ENCODE data around the gene SH3GL1.

Gene SH3GL1

DNA sequence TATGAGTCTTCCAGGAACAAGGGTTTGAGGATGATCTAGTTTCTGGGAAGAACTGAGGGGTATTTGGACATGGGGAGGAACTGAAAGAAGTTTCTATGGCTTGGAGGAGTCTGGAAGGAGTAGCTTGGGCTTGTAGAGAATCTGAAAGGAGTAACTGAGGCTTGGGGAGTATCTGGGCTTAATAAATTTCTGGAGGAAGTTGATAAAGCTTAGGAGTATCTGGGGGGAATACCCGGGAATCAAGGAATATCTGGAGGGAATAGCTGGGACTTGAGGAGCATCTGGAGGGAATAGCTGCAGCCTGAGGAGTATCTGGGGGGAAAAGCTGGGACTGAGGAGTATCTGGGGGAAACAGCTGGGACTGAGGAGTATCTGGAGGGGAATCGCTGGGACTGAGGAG is 79.9 kb downstream of the SH3GL1 start:
- in situ Hi-C loops (cut with MboI; ENCODE audit: low sequenced_read_pairs), result no loop called here

DNA sequence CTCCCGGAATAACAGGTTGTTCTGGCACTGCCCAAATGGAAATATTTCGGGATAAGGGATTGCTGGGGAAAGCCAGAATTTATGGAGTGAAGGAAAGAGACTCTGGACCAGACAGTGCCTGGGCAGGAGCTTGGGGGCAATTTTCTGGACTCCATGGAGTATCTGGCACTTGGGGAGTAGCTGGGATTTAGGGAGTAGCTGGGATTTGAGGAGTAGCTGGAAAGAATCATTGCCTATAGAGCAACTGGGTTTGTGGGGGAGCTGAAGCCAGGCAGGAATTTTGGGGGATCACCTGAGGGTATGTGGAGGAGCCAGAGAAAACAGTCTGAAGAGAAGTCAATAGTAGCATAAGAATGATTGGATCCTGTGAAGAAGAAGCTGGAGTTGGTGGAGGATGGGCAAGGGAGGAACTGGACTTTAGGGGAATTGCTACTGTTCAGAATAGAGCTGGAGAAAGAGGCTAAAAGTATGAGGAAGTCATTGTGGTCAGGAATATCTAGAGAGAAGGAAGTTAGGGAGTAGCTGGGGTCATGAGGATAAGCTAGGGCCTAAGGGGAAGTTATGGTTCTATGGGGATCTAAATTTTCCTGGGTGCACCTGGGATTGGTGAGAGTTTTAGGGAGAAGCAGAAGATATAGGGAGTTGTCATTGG is 81.2 kb downstream of the SH3GL1 start:
- in situ Hi-C loops (cut with MboI; ENCODE audit: low sequenced_read_pairs), result no loop called here

DNA sequence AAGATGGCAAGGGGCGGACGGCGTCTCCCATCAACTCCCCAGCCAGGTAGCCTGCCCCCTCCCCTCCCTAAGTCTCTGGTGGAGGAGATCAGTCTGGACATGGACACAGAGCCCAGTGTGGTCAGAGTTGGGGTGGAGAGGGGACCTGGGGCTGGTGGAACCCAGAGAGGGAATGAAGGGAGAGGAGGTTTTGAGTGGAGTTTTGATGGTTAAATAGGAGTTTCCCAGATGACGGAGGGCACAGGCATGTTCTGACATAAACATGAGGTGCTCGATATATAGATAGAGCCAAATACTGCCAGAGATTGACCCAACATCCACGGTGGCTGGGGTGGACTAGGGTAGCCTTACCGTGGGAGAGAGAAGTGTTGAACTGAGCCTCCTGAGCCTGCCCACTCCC is 81.9 kb downstream of the SH3GL1 start:
- in situ Hi-C loops (cut with MboI; ENCODE audit: low sequenced_read_pairs), result no loop called here

DNA sequence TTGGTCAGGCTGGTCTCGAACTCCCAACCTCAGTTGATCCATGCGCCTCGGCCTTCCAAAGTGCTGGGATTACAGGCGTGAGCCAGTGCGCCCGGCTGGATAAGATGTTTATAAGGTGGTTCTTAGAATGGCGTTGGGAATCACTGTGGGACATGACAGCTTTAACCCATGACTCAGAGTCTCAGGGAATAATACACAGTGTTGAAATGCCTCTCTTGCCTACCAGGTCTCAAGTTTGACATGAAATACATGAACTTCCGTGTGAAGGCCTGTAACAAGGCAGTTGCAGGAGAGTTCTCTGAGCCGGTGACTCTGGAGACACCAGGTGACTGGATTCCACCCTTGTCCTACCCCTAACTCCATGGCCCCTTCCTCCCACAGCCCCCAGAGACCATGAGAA is 83.4 kb downstream of the SH3GL1 start:
- in situ Hi-C loops (cut with MboI; ENCODE audit: low sequenced_read_pairs), result no loop called here

DNA sequence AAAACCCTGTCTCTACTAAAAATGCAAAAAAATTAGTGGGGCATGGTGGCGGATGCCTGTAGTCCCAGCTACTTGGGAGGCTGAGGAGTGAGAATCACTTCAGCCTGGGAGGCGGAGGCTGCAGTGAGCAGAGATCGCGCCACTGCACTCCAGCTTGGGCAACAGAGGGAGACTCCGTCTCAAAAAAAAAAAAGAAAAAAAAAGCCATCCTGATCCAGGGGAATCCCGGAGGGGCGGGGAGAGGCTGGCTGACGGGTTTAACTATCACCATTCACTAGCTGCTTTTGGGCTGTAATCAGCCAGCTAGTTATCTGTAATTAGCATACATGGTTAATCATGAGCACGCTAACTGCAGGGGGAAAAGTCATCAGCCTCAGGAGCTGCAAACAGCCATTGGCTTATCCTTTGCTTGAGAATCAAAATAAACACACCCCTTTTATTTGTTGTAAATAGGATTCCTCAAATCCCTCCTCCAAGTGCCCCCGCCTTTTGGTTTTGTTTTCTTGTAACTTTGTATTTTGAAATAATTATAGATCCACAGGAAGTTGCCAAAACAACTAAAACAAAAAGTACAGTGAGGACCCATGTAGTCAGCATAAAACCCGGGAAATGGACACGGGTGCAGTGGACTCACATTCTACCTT is 86.4 kb downstream of the SH3GL1 start:
- in situ Hi-C loops (cut with MboI; ENCODE audit: low sequenced_read_pairs), result no loop called here

Data from HL-60/S4 treated with retinoic acid at 250 ng/mL for 4 days and 3 days (cell line).